NCI-H1694 (cell line): ENCODE results near the gene PSTK.

Experiments used
- DNase-seq: peaks from one replicate; lab custom pipeline; 2025; lab: John Stamatoyannopoulos, UW

The PSTK gene

GRCh38 chr10:122992031-122992585 is 11.9 kb downstream of the PSTK start:
- no peak for DNase-seq

- DNase-seq, result no peak
Observed at GRCh38 chr10:122993797-122994336, 13.7 kb downstream of the PSTK start.

GRCh38 chr10:122995936-122996335 is 15.7 kb downstream of the PSTK start:
- no peak for DNase-seq

- no peak for DNase-seq
Observed at GRCh38 chr10:122997864-122998263, 17.7 kb downstream of the PSTK start.

- DNase-seq, result no peak
Observed at GRCh38 chr10:122998360-122998917, 18.2 kb downstream of the PSTK start.

GRCh38 chr10:122998934-122999333 is 18.7 kb downstream of the PSTK start:
- no peak for DNase-seq

- no peak for DNase-seq
Observed at GRCh38 chr10:122999347-122999746, 19.1 kb downstream of the PSTK start.

- DNase-seq, result no peak
Observed at GRCh38 chr10:123000155-123000554, 20.0 kb downstream of the PSTK start.

GRCh38 chr10:123001370-123001769 is 21.2 kb downstream of the PSTK start:
- DNase-seq, result no peak

GRCh38 chr10:123004298-123004697 is 24.1 kb downstream of the PSTK start:
- DNase-seq, result no peak

GRCh38 chr10:123007558-123008354 is 27.6 kb downstream of the PSTK start:
- no peak for DNase-seq

- DNase-seq, result peak; percentile 60
Observed at GRCh38 chr10:123008355-123009104, 28.3 kb downstream of the PSTK start, which contains the start of the genes ACADSB and IKZF5. Gene ACADSB (plus strand): TSS chr10:123009006. CDS start chr10:123009030, 24 bp downstream. Gene IKZF5 (minus strand): TSS chr10:123008795. CDS start chr10:122998625, 10,170 bp downstream.

GRCh38 chr10:123009105-123009820 is 29.1 kb downstream of the PSTK start:
- DNase-seq, result no peak

GRCh38 chr10:123011987-123012386 is 31.8 kb downstream of the PSTK start:
- no peak for DNase-seq

GRCh38 chr10:123013456-123014419 is 33.5 kb downstream of the PSTK start:
- DNase-seq, result no peak

GRCh38 chr10:123014772-123015171 is 34.6 kb downstream of the PSTK start:
- DNase-seq, result no peak

GRCh38 chr10:123016228-123016627 is 36.0 kb downstream of the PSTK start:
- no peak for DNase-seq

GRCh38 chr10:123017421-123018165 is 37.4 kb downstream of the PSTK start:
- no peak for DNase-seq

- no peak for DNase-seq
Observed at GRCh38 chr10:123018531-123018930, 38.3 kb downstream of the PSTK start.

- no peak for DNase-seq
Observed at GRCh38 chr10:123019264-123019663, 39.1 kb downstream of the PSTK start.
